SK-N-SH treated with all-trans-retinoic acid at 6 μM for 48 hours (cell line): Measurements from ENCODE around the gene PIK3AP1.

Experiments
- CSDC2 ChIP-seq: fragments of 250-450 bp; sonication (Bioruptor Pico); IDR thresholded peaks from 2 replicates; pipeline ENCODE4 v1.5.0; 2020; ENCODE audit warnings: mild to moderate bottlenecking, moderate library complexity
- CSRNP3 ChIP-seq: fragments of 250-450 bp; sonication (Bioruptor Pico); IDR thresholded peaks from 2 replicates; pipeline ENCODE4 v1.5.1; 2021; ENCODE audit warnings: mild to moderate bottlenecking, moderate library complexity
- ESRRG ChIP-seq: fragments of 250-450 bp; sonication (Bioruptor Pico); IDR thresholded peaks from 2 replicates; pipeline ENCODE4 v1.6.1; 2021; ENCODE audit warnings: mild to moderate bottlenecking
- PPARA ChIP-seq: fragments of 250-450 bp; sonication (Bioruptor Pico); IDR thresholded peaks from 2 replicates; pipeline ENCODE4 v1.5.0; 2020; ENCODE audit warnings: mild to moderate bottlenecking, borderline replicate concordance
- TCF4 ChIP-seq: fragments of 250-450 bp; sonication (Bioruptor Pico); IDR thresholded peaks from 2 replicates; pipeline ENCODE4 v1.8.0; 2021; ENCODE audit warnings: mild to moderate bottlenecking, moderate library complexity, borderline replicate concordance

DNA sequence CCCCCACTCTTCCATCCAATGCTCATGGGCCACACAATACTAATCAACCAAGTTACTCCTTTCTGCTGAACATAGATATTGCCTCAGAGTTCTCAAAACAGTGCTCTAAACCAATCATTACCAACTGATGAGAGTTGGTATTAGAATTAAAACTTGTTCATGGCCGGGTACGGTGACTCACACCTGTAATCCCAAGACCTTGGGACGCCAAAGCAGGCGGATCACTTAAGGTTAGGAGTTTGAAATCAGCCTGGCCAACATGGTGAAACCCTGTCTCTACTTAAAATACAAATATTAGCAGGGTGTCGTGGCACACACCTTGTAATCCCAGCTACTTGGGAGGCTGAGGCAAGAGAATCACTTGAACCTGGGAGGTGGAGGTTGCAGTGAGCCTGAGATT is 141.7 kb downstream of the PIK3AP1 start:
- TF ChIP-seq ESRRG (CRISPR knock-in tag) (no peak), TCF4 (CRISPR knock-in tag) (no peak), CSDC2 (no peak), PPARA (CRISPR knock-in tag) (no peak), CSRNP3 (CRISPR knock-in tag) (no peak)
